ENCODE data around the gene PIK3R1. TPM values are rescaled to one million over a fixed set of nuclear protein-coding genes. Genes with fewer than 3 reads are reported as not detected.

Gene PIK3R1
- total RNA-seq, 1 donor from 2014 or later, result 43.3 TPM

- Mint-ChIP-seq H3K27me3 (ENCODE audit: insufficient read depth) (peaks cover 15% of the 10 kb centered on the region), H3K9me3 (no peaks in the 10 kb centered on the region), H3K4me3 (no peak overlapping the region), H3K4me1 (ENCODE audit: low read depth) (peaks cover 29% of the 10 kb centered on the region), H3K36me3 (ENCODE audit: low read depth) (no peaks in the 10 kb centered on the region), H3K27ac (no peak overlapping the region)
- DNase-seq (ENCODE audit: low spot score), result no peak
- intact Hi-C loops (cut with micrococcal nuclease), result loop anchor here (5.0 kb wide), 1 partner anchor 38 kb away; no protein-coding TSS in a partner anchor
Measured at GRCh38 chr5:68339921-68340321, 124.4 kb downstream of the PIK3R1 start.

DNA sequence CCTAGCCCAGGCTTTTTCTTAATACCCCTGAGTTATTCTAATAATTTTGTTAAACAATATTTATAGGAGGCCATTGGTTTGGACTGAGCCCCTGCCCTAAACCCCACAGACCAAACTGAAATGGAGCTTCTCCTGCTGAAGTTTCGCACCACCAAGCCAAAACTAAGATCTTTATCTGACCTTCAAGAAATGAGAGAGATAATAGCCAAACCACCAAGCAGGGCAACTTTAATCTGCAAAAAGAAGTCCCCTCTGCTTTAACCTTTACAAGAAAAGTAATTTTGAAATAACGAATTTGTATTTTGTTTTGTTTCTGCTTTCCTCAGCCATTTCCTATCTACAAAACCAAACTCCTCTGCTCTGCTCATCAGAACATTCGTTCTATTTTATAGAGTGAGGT lies 125.5 kb downstream of the PIK3R1 start:
- Mint-ChIP-seq H3K27me3 (ENCODE audit: insufficient read depth) (peaks cover 15% of the 10 kb centered on the region), H3K27ac (no peak overlapping the region), H3K9me3 (no peaks in the 10 kb centered on the region), H3K4me1 (ENCODE audit: low read depth) (peaks cover 34% of the 10 kb centered on the region), H3K4me3 (no peak overlapping the region), H3K36me3 (ENCODE audit: low read depth) (no peaks in the 10 kb centered on the region)
- intact Hi-C loops (cut with micrococcal nuclease), result loop anchor here (5.0 kb wide), 1 partner anchor 39 kb away; no protein-coding TSS in a partner anchor
- no peak for DNase-seq (ENCODE audit: low spot score)

- Mint-ChIP-seq H3K36me3 (ENCODE audit: low read depth) (no peaks in the 10 kb centered on the region), H3K4me1 (ENCODE audit: low read depth) (peaks cover 37% of the 10 kb centered on the region), H3K27me3 (ENCODE audit: insufficient read depth) (peaks cover 9% of the 10 kb centered on the region), H3K4me3 (no peak overlapping the region), H3K9me3 (peaks cover 2% of the 10 kb centered on the region), H3K27ac (no peak overlapping the region)
- intact Hi-C loops (cut with micrococcal nuclease), result loop anchor here (1.0 to 5.0 kb wide), 7 partner anchors 26 to 92 kb away; no protein-coding TSS in a partner anchor
- DNase-seq (ENCODE audit: low spot score), result no peak
Measured at GRCh38 chr5:68342693-68343092, 127.1 kb downstream of the PIK3R1 start.

DNA sequence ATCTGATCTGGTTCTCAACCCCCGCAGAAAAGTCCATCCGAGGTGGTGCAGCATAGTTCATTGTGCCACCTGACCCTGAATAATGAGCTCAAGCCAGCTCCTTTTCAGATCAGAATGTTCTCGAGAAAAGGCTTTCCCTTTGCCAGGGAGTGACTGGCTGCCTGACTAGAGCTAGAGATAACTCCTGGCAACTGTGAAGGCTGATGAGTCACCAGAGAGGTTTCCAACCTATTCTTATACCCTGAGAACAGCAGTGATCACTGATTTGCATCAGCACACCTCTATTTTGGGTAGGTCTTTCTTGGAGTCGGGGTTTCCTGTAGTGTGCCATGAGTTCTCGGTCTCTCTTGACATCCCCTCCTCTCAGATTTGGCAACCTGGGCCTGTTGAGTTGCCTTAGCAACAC lies 127.9 kb downstream of the PIK3R1 start:
- peaks cover 5% of the 10 kb centered on the region for H3K9me3 Mint-ChIP-seq
- no peak overlapping the region for H3K4me3 Mint-ChIP-seq
- intact Hi-C loops (cut with micrococcal nuclease), result loop anchor here (1.0 to 5.0 kb wide), 7 partner anchors 26 to 91 kb away; no protein-coding TSS in a partner anchor
- peaks cover 7% of the 10 kb centered on the region for H3K27me3 Mint-ChIP-seq (ENCODE audit: insufficient read depth)
- no peaks in the 10 kb centered on the region for H3K36me3 Mint-ChIP-seq (ENCODE audit: low read depth)
- peaks cover 38% of the 10 kb centered on the region for H3K4me1 Mint-ChIP-seq (ENCODE audit: low read depth)
- no peak overlapping the region for H3K27ac Mint-ChIP-seq
- peak; percentile 6 for DNase-seq (ENCODE audit: low spot score)

DNA sequence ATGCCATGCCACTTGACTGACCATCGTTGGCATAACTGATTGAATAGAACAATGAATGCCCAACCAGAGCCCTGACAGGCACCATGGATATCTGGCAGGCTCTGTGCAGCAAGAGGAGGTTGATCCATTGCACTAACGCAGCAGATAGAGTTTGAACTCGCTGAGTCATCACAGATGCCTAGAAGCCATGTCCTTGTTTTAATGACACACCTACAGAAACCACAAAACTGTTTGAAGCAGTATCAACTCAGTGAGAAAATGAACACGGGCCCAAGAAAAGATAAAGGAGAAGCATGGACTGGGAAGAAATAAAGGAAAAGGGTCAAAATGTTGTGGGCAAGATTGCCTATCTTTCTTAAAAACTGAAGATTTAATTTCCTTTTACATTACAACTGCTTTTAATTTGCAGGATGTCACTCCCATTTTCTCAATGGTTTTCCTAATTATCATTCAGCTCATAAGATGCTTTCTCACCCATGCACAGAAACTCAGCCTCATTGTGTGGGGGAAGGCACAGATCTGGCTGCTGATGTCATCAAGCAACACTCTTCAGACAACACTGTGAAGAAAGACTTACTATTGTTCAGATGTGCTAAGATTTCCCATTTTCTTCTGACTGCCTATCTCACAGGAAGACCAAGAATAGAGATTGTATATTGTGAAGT lies 129.0 kb downstream of the PIK3R1 start:
- no peak for DNase-seq (ENCODE audit: low spot score)
- H3K36me3 Mint-ChIP-seq (ENCODE audit: low read depth), result no peaks in the 10 kb centered on the region
- peaks cover 5% of the 10 kb centered on the region for H3K9me3 Mint-ChIP-seq
- peaks cover 38% of the 10 kb centered on the region for H3K4me1 Mint-ChIP-seq (ENCODE audit: low read depth)
- H3K27ac Mint-ChIP-seq, result peak overlapping the region; percentile 60
- peak overlapping the region; percentile 40 for H3K4me3 Mint-ChIP-seq
- H3K27me3 Mint-ChIP-seq (ENCODE audit: insufficient read depth), result peaks cover under 1% of the 10 kb centered on the region
- intact Hi-C loops (cut with micrococcal nuclease), result loop anchor here (1.0 to 5.0 kb wide), 3 partner anchors 42 to 120 kb away; no protein-coding TSS in a partner anchor

DNA sequence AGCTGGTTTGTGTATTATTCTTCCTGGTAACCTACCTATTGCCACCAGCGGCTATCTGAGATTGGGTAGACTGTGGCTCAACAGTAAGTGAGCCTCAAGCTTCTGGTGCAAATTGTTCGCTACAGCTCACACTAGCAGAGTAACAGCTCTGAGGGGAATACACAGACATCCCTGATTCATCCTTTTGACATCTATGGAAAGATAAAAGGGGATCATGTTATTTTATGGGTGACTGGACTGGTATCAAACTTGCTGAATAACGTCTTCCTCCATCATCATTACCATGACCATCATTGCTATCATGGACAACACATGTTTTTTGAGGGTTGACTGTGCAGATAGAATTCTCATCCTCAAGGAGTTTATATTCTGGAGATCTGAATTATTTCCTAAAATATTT lies 129.6 kb downstream of the PIK3R1 start:
- H3K4me3 Mint-ChIP-seq, result no peak overlapping the region
- no peak overlapping the region for H3K27ac Mint-ChIP-seq
- no peaks in the 10 kb centered on the region for H3K27me3 Mint-ChIP-seq (ENCODE audit: insufficient read depth)
- no peak for DNase-seq (ENCODE audit: low spot score)
- H3K9me3 Mint-ChIP-seq, result peaks cover 5% of the 10 kb centered on the region
- no peaks in the 10 kb centered on the region for H3K36me3 Mint-ChIP-seq (ENCODE audit: low read depth)
- intact Hi-C loops (cut with micrococcal nuclease), result loop anchor here (1.0 to 2.0 kb wide), 2 partner anchors 62 to 119 kb away; no protein-coding TSS in a partner anchor
- H3K4me1 Mint-ChIP-seq (ENCODE audit: low read depth), result peaks cover 38% of the 10 kb centered on the region

GRCh38 chr5:68345582-68345981 lies 130.0 kb downstream of the PIK3R1 start:
- peaks cover 38% of the 10 kb centered on the region for H3K4me1 Mint-ChIP-seq (ENCODE audit: low read depth)
- H3K36me3 Mint-ChIP-seq (ENCODE audit: low read depth), result no peaks in the 10 kb centered on the region
- no peak for DNase-seq (ENCODE audit: low spot score)
- H3K9me3 Mint-ChIP-seq, result peaks cover 5% of the 10 kb centered on the region
- no peaks in the 10 kb centered on the region for H3K27me3 Mint-ChIP-seq (ENCODE audit: insufficient read depth)
- H3K4me3 Mint-ChIP-seq, result no peak overlapping the region
- intact Hi-C loops (cut with micrococcal nuclease), result loop anchor here (1.0 to 2.0 kb wide), 2 partner anchors 61 to 119 kb away; no protein-coding TSS in a partner anchor
- no peak overlapping the region for H3K27ac Mint-ChIP-seq

DNA sequence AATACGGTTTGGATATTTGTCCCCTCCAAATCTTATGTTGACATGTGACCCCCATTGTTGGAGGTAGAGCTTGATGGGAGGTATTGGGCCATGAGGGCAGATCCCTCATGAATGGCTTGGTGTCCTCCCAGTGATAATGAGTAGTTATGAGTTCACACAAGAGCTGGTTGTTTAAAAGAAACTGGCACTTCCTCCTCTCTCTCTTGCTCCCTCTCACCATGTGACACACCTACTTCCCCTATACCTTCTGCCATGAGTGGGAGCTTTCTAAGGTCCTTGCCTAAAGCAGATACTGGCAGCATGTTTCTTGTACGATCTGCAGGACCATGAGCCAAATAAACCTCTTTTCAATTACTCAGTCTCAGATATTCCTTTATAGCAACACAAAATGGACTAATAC lies 132.0 kb downstream of the PIK3R1 start:
- H3K36me3 Mint-ChIP-seq (ENCODE audit: low read depth), result no peaks in the 10 kb centered on the region
- H3K4me3 Mint-ChIP-seq, result no peak overlapping the region
- no peaks in the 10 kb centered on the region for H3K27me3 Mint-ChIP-seq (ENCODE audit: insufficient read depth)
- peaks cover 5% of the 10 kb centered on the region for H3K9me3 Mint-ChIP-seq
- DNase-seq (ENCODE audit: low spot score), result no peak
- H3K4me1 Mint-ChIP-seq (ENCODE audit: low read depth), result peaks cover 33% of the 10 kb centered on the region
- no peak overlapping the region for H3K27ac Mint-ChIP-seq
- intact Hi-C loops (cut with micrococcal nuclease), result no loop called here

- Mint-ChIP-seq H3K9me3 (peaks cover 5% of the 10 kb centered on the region), H3K4me1 (ENCODE audit: low read depth) (peaks cover 22% of the 10 kb centered on the region), H3K27me3 (ENCODE audit: insufficient read depth) (no peaks in the 10 kb centered on the region), H3K36me3 (ENCODE audit: low read depth) (no peaks in the 10 kb centered on the region), H3K27ac (no peak overlapping the region), H3K4me3 (no peak overlapping the region)
- DNase-seq (ENCODE audit: low spot score), result no peak
- intact Hi-C loops (cut with micrococcal nuclease), result no loop called here
Measured at GRCh38 chr5:68348447-68349222, 133.1 kb downstream of the PIK3R1 start.

GRCh38 chr5:68350176-68350575 lies 134.6 kb downstream of the PIK3R1 start:
- DNase-seq (ENCODE audit: low spot score), result no peak
- Mint-ChIP-seq H3K4me3 (no peak overlapping the region), H3K4me1 (ENCODE audit: low read depth) (peaks cover 11% of the 10 kb centered on the region), H3K36me3 (ENCODE audit: low read depth) (no peaks in the 10 kb centered on the region), H3K27ac (no peak overlapping the region), H3K9me3 (peaks cover 5% of the 10 kb centered on the region), H3K27me3 (ENCODE audit: insufficient read depth) (no peaks in the 10 kb centered on the region)
- intact Hi-C loops (cut with micrococcal nuclease), result no loop called here
